Measurements from ENCODE around the gene MXD3. TPM values are rescaled to one million over a fixed set of nuclear protein-coding genes. Genes with fewer than 3 reads are reported as not detected.
"Not testable (repeated sequence)": the region's sequence is repeated elsewhere in the genome, so short reads cannot be mapped to it uniquely, and the experiment has no call there.

Gene MXD3
- total and polyA plus RNA-seq, 2 donors: 16.1 to 44.8 TPM

DNA sequence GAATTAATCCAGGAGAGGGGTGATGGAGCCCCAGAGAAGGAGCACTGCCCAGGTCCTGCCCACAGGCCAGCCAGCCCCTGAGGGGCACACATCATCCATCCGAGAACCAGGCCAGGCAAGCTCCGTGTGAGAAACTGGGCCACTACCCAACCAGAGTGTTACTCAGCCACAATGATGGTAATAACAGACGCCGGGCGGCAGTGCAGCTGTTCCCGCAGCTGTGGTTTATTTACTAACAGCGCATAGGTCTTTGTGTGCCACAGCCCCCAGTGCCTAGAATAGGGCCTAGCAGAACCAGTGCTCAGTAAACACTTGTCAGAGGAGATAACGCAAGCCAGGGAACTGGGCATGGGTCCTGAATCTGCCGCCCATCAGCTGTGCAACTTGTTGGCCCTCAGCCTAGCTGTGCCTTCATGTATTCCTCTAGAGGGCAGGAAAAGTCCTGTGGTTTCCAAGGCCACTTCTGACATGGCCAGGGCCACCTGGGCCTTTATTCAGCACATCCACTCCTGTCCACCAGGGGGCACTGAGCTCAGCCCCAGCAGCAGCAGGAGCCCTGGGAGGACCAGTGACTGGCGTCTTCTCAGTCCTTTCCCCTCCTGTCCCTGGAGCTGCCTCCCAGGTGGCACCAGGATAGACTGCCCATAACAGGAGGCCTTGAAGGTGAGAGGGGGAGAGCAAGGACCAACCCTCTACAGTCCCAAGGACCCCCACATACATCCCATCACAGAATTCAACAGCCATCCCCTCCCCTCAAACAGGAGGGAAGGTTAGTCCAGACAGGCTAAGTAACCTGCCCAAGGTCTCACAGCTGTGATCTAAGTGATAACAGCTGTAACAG lies 2.1 kb downstream of the MXD3 start:
- Histone ChIP-seq H3K4me1 (ENCODE audit: control insufficient read depth in 2 of 2, insufficient read depth in 2 of 2, low read length in 2 of 2) (peaks cover 29 to 59% of the 10 kb centered on the region in 2 donors), H3K27ac (ENCODE audit: low read depth in 1 of 2, low read length in 1 of 2) (peak overlapping the region in 1 of 2 donors; percentile 40), H3K36me3 (ENCODE audit: control insufficient read depth in 2 of 2, insufficient read depth in 2 of 2, low read length in 1 of 2) (peaks cover 28 to 55% of the 10 kb centered on the region in 2 donors), H3K27me3 (ENCODE audit: control insufficient read depth in 2 of 2, insufficient read depth in 1 of 2, low read length in 1 of 2) (no peaks in the 10 kb centered on the region), H3K9me3 (ENCODE audit: control insufficient read depth in 2 of 2, insufficient read depth in 1 of 2, low read length in 1 of 2) (no peaks in the 10 kb centered on the region), H3K4me3 (ENCODE audit: low read length in 2 of 2) (peak overlapping the region; percentile 45 to 81)
- 78% methylated on average over 10 of the region's 10 CpGs for WGBS
- peak in 4 of 9 donors; percentile 46 to 76 (median 68) for DNase-seq (ENCODE audit: low read depth in 6 of 9, low spot score in 9 of 9)

- DNase-seq (ENCODE audit: low read depth in 6 of 9, low spot score in 9 of 9): no peak
- no peak overlapping the region for H3K27ac ChIP-seq (ENCODE audit: low read depth in 1 of 2, low read length in 1 of 2)
- no peaks in the 10 kb centered on the region for H3K27me3 ChIP-seq (ENCODE audit: control insufficient read depth in 2 of 2, insufficient read depth in 1 of 2, low read length in 1 of 2)
- no peak overlapping the region for H3K4me3 ChIP-seq (ENCODE audit: low read length in 2 of 2)
- no peaks in the 10 kb centered on the region for H3K9me3 ChIP-seq (ENCODE audit: control insufficient read depth in 2 of 2, insufficient read depth in 1 of 2, low read length in 1 of 2)
- WGBS: 98% methylated on average over 11 of the region's 11 CpGs
- peaks cover 34 to 64% of the 10 kb centered on the region in 2 donors for H3K4me1 ChIP-seq (ENCODE audit: control insufficient read depth in 2 of 2, insufficient read depth in 2 of 2, low read length in 2 of 2)
- peaks cover 28 to 54% of the 10 kb centered on the region in 2 donors for H3K36me3 ChIP-seq (ENCODE audit: control insufficient read depth in 2 of 2, insufficient read depth in 2 of 2, low read length in 1 of 2)
These were observed 3.0 kb downstream of the MXD3 start for GRCh38 chr5:177308740-177309139.

DNA sequence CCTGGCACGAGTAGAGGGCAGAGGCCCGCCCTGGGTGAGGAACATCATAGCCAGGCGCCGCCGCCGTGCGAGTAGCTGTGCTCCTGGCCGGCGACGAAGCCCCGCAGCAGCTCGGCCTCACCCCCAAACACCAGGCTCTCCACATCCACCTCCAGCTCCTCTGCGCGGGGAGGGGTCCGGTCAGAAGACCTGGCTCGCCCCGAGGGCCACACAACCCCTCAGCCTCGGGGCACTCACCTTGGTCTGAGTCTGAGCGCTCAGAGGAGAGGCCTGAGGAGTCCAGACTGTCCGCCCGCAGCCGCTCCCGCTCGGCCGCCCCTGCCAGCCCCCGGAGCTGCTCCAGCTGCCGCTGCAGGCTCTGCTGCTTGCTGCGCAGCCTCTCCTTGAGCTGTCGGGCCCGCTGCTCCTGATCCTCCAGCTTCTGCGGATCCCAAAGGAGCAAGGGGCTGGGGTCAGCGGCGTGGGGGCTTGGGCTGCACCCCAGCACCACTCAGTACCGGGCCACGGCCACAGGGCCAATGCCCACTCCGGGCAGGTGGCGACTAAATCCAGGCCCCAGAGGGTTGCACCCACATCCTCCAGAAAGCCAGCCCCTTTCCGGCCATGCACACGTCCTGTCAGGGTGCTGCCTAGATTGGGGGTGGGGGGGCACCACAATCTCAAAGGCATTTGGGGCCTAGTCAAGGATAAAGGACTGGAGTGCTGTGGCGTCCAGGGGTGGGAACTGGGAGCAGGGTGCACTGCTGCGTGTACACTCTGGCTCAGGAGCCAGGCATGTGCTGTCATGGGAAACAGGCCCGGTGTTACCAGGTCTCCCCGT lies 3.9 kb downstream of the MXD3 start:
- Histone ChIP-seq H3K27ac (ENCODE audit: low read depth in 1 of 2, low read length in 1 of 2) (no peak overlapping the region), H3K9me3 (ENCODE audit: control insufficient read depth in 2 of 2, insufficient read depth in 1 of 2, low read length in 1 of 2) (no peaks in the 10 kb centered on the region), H3K4me1 (ENCODE audit: control insufficient read depth in 2 of 2, insufficient read depth in 2 of 2, low read length in 2 of 2) (peaks cover 32 to 58% of the 10 kb centered on the region in 2 donors), H3K27me3 (ENCODE audit: control insufficient read depth in 2 of 2, insufficient read depth in 1 of 2, low read length in 1 of 2) (no peaks in the 10 kb centered on the region), H3K4me3 (ENCODE audit: low read length in 2 of 2) (no peak overlapping the region), H3K36me3 (ENCODE audit: control insufficient read depth in 2 of 2, insufficient read depth in 2 of 2, low read length in 1 of 2) (peaks cover 28 to 54% of the 10 kb centered on the region in 2 donors)
- 96% methylated on average over 43 of the region's 43 CpGs for WGBS
- DNase-seq (ENCODE audit: low read depth in 6 of 9, low spot score in 9 of 9): no peak

DNA sequence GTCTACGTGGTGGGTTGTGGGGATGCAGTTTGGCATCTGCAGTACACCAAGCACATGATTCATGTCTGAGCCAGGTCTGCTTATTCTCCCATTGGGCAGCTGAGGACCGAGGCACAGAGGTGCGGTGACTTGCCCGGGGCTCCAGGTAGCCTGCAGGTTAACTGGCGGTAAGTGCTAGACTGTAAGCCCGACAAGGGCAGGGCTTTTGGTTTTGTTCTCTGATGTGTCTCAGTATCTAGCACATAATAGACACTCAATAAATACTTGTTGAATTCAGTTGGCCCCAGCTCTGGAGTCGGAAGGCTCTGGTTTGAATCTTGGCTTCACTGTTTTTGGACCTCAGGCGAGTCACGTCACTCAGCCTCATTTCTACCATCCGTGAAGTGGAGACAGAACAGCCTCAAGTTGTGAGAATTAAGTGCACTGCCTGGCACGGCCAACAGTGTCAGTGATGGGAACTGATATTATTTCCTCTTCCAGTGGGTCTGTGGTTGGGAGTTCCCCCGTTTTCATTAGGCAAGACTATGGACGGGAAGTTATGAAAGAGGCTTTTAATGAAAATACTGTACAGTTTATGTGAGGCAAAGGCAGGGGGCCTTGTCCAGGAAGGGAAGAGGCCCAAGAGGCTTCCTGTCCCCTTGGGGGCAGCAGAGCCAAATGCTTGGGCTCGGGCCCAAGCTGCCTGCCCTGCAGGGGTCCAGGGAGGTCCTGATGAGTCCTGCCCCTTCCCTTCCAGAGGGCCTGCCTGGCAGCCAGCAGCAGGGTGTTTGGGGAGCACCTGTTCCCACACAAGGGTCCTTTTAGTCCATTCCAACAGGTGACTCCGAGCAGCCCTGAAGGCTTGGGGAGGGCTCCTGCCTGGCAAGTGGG lies 4.8 kb downstream of the MXD3 start:
- no peak overlapping the region for H3K27ac ChIP-seq (ENCODE audit: low read depth in 1 of 2, low read length in 1 of 2)
- DNase-seq (ENCODE audit: low read depth in 6 of 9, low spot score in 9 of 9): no peak
- peaks cover 35 to 59% of the 10 kb centered on the region in 2 donors for H3K4me1 ChIP-seq (ENCODE audit: control insufficient read depth in 2 of 2, insufficient read depth in 2 of 2, low read length in 2 of 2)
- no peak overlapping the region for H3K4me3 ChIP-seq (ENCODE audit: low read length in 2 of 2)
- H3K9me3 ChIP-seq (ENCODE audit: control insufficient read depth in 2 of 2, insufficient read depth in 1 of 2, low read length in 1 of 2): no peaks in the 10 kb centered on the region
- peaks cover 28 to 56% of the 10 kb centered on the region in 2 donors for H3K36me3 ChIP-seq (ENCODE audit: control insufficient read depth in 2 of 2, insufficient read depth in 2 of 2, low read length in 1 of 2)
- no peaks in the 10 kb centered on the region for H3K27me3 ChIP-seq (ENCODE audit: control insufficient read depth in 2 of 2, insufficient read depth in 1 of 2, low read length in 1 of 2)
- WGBS: 93% methylated on average over 15 of the region's 15 CpGs

GRCh38 chr5:177306103-177306640 lies 5.5 kb downstream of the MXD3 start:
- WGBS: 96% methylated on average over 11 of the region's 11 CpGs
- H3K9me3 ChIP-seq (ENCODE audit: control insufficient read depth in 2 of 2, insufficient read depth in 1 of 2, low read length in 1 of 2); H3K27me3 ChIP-seq (ENCODE audit: control insufficient read depth in 2 of 2, insufficient read depth in 1 of 2, low read length in 1 of 2); H3K4me3 ChIP-seq (ENCODE audit: low read length in 2 of 2); DNase-seq (ENCODE audit: low read depth in 6 of 9, low spot score in 9 of 9); H3K27ac ChIP-seq (ENCODE audit: low read depth in 1 of 2, low read length in 1 of 2): not testable (repeated sequence)
- Histone ChIP-seq H3K36me3 (ENCODE audit: control insufficient read depth in 2 of 2, insufficient read depth in 2 of 2, low read length in 1 of 2) (peaks cover 28 to 63% of the 10 kb centered on the region in 2 donors), H3K4me1 (ENCODE audit: control insufficient read depth in 2 of 2, insufficient read depth in 2 of 2, low read length in 2 of 2) (peaks cover 30 to 59% of the 10 kb centered on the region in 2 donors)

- DNase-seq (ENCODE audit: low read depth in 6 of 9, low spot score in 9 of 9): no peak
- Histone ChIP-seq H3K27me3 (ENCODE audit: control insufficient read depth in 2 of 2, insufficient read depth in 1 of 2, low read length in 1 of 2) (no peaks in the 10 kb centered on the region), H3K4me1 (ENCODE audit: control insufficient read depth in 2 of 2, insufficient read depth in 2 of 2, low read length in 2 of 2) (peaks cover 25 to 59% of the 10 kb centered on the region in 2 donors), H3K36me3 (ENCODE audit: control insufficient read depth in 2 of 2, insufficient read depth in 2 of 2, low read length in 1 of 2) (peaks cover 28 to 58% of the 10 kb centered on the region in 2 donors), H3K27ac (ENCODE audit: low read depth in 1 of 2, low read length in 1 of 2) (peak overlapping the region in 1 of 2 donors; percentile 50), H3K9me3 (ENCODE audit: control insufficient read depth in 2 of 2, insufficient read depth in 1 of 2, low read length in 1 of 2) (no peaks in the 10 kb centered on the region), H3K4me3 (ENCODE audit: low read length in 2 of 2) (peak overlapping the region; percentile 71 to 73)
- 72% methylated on average over 19 of the region's 19 CpGs for WGBS
These were observed 7.1 kb downstream of the MXD3 start for GRCh38 chr5:177304392-177305119.

DNA sequence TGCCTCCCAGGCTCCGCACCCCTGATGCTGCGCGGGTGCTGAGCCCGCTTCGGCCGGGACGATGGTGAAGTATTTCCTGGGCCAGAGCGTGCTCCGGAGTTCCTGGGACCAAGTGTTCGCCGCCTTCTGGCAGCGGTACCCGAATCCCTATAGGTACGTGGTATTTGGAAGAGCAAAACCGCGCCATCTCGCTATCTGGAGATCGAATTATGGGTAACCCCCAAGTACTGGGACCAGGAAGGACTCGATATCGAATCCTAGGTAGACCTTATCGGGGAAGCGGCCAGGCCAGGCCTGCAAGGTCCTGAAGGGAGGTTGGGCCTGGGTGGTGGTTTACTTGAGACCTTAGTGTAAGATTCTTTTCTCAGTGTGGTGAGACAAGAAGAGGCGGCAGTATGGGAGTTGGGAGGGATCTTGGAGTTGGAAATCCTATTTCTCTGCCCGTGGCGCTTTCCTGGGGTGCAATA lies 7.7 kb downstream of the MXD3 start:
- peak overlapping the region; percentile 50 to 55 for H3K27ac ChIP-seq (ENCODE audit: low read depth in 1 of 2, low read length in 1 of 2)
- peaks cover 29 to 59% of the 10 kb centered on the region in 2 donors for H3K4me1 ChIP-seq (ENCODE audit: control insufficient read depth in 2 of 2, insufficient read depth in 2 of 2, low read length in 2 of 2)
- peak overlapping the region; percentile 71 to 73 for H3K4me3 ChIP-seq (ENCODE audit: low read length in 2 of 2)
- no peaks in the 10 kb centered on the region for H3K9me3 ChIP-seq (ENCODE audit: control insufficient read depth in 2 of 2, insufficient read depth in 1 of 2, low read length in 1 of 2)
- no peak for DNase-seq (ENCODE audit: low read depth in 6 of 9, low spot score in 9 of 9)
- H3K36me3 ChIP-seq (ENCODE audit: control insufficient read depth in 2 of 2, insufficient read depth in 2 of 2, low read length in 1 of 2): peaks cover 24 to 53% of the 10 kb centered on the region in 2 donors
- 3% methylated on average over 25 of the region's 25 CpGs for WGBS
- no peaks in the 10 kb centered on the region for H3K27me3 ChIP-seq (ENCODE audit: control insufficient read depth in 2 of 2, insufficient read depth in 1 of 2, low read length in 1 of 2)

All from thymus (tissue), 11 donors.